SK-N-SH (cell line): ENCODE results near the gene PSD.

Source experiments
- POLR2AphosphoS5 ChIP-seq: IDR thresholded peaks from 2 replicates; pipeline ENCODE4 v1.6.1; 2012; ENCODE audit warnings: low read depth, low read length
- RAD21 ChIP-seq: IDR thresholded peaks from 2 replicates; pipeline ENCODE4 v1.6.1; 2012; ENCODE audit warnings: mild to moderate bottlenecking, low read length
- TCF12 ChIP-seq: IDR thresholded peaks from 2 replicates; pipeline ENCODE4 v1.4.0; 2012
- TF ChIP-seq, protein P1 (sequence below): fragments of 200-600 bp; sonication (generic); IDR thresholded peaks from 2 replicates; pipeline ENCODE4 v1.6.1; 2017; ENCODE audit warnings: antibody characterized with exemption, mild to moderate bottlenecking, moderate library complexity

DNA sequence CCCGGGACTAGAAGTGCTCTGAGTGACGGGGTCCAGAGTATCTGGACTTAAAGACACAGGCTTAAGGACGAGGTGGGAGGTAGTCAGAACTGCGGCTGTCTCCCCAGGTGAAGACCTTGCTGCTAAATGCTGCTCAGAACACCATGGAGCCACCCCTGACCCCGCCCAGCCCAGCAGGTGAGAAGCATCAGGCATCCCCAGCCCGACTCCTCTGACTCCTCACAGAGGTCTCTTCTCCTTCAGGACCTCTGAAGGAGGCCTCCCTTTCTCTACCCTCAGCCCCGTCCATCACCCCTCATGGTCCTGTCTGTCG, 17.3 kb downstream of the PSD start:
- TF ChIP-seq, protein P1, sequence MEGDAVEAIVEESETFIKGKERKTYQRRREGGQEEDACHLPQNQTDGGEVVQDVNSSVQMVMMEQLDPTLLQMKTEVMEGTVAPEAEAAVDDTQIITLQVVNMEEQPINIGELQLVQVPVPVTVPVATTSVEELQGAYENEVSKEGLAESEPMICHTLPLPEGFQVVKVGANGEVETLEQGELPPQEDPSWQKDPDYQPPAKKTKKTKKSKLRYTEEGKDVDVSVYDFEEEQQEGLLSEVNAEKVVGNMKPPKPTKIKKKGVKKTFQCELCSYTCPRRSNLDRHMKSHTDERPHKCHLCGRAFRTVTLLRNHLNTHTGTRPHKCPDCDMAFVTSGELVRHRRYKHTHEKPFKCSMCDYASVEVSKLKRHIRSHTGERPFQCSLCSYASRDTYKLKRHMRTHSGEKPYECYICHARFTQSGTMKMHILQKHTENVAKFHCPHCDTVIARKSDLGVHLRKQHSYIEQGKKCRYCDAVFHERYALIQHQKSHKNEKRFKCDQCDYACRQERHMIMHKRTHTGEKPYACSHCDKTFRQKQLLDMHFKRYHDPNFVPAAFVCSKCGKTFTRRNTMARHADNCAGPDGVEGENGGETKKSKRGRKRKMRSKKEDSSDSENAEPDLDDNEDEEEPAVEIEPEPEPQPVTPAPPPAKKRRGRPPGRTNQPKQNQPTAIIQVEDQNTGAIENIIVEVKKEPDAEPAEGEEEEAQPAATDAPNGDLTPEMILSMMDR, result no peak
- TF ChIP-seq TCF12 (no peak), POLR2AphosphoS5 (no peak), RAD21 (no peak)
